Smooth muscle cell (in vitro differentiated cells): Measurements from ENCODE around the gene RAP1GAP2. TPM values are rescaled to one million over a fixed set of nuclear protein-coding genes. Genes with fewer than 3 reads are reported as not detected.
A peak's percentile ranks its signal among the peaks of the same experiment; 100 is the strongest.
"Not testable (repeated sequence)": the region's sequence is repeated elsewhere in the genome, so short reads cannot be mapped to it uniquely, and the experiment has no call there.

ENCODE experiments used
- DNase-seq: peaks from one replicate; lab custom pipeline; 2025; ENCODE audit not compliant: unreplicated experiment; lab: John Stamatoyannopoulos, UW
- H2AFZ ChIP-seq: fragments of 200-600 bp; sonication (generic); 2 replicates; pipeline ENCODE4 v1.6.0; 2016; ENCODE audit warnings: antibody characterized with exemption, low read depth, mild to moderate bottlenecking
- H3F3A ChIP-seq: fragments of 200-600 bp; sonication (generic); 2 replicates; pipeline ENCODE4 v1.6.0; 2017; ENCODE audit warnings: antibody characterized with exemption, low read depth
- H3K27ac ChIP-seq: fragments of 200-600 bp; sonication (generic); 2 replicates; pipeline ENCODE4 v1.5.1; 2016; ENCODE audit warnings: low read depth, mild to moderate bottlenecking
- H3K27me3 ChIP-seq: fragments of 200-600 bp; sonication (generic); 2 replicates; pipeline ENCODE4 v1.6.1; 2016; ENCODE audit warnings: low read depth, mild to moderate bottlenecking
- H3K36me3 ChIP-seq: fragments of 200-600 bp; sonication (generic); 2 replicates; pipeline ENCODE4 v1.5.1; 2016; ENCODE audit warnings: low read depth
- H3K4me1 ChIP-seq: fragments of 200-600 bp; sonication (generic); 2 replicates; pipeline ENCODE4 v1.5.1; 2016; ENCODE audit warnings: low read depth
- H3K4me2 ChIP-seq: fragments of 200-600 bp; sonication (generic); 2 replicates; pipeline ENCODE4 v1.6.0; 2016; ENCODE audit warnings: mild to moderate bottlenecking
- H3K4me3 ChIP-seq: fragments of 200-600 bp; sonication (generic); 2 replicates; pipeline ENCODE4 v1.5.1; 2016; ENCODE audit warnings: mild to moderate bottlenecking
- H3K79me2 ChIP-seq: fragments of 200-600 bp; sonication (generic); 2 replicates; pipeline ENCODE4 v1.6.0; 2016; ENCODE audit warnings: low read depth, mild to moderate bottlenecking
- H3K9ac ChIP-seq: fragments of 200-600 bp; sonication (generic); 2 replicates; pipeline ENCODE4 v1.6.0; 2016; ENCODE audit warnings: low read depth
- H3K9me3 ChIP-seq: fragments of 200-600 bp; sonication (generic); replicated peaks from 2 replicates; pipeline ENCODE4 v1.5.1; 2016; ENCODE audit warnings: low read depth
- H4K20me1 ChIP-seq: fragments of 200-600 bp; sonication (generic); 2 replicates; pipeline ENCODE4 v1.6.0; 2016; ENCODE audit warnings: low read depth
- CTCF ChIP-seq: fragments of 200-600 bp; sonication (generic); IDR thresholded peaks from 2 replicates; pipeline ENCODE4 v1.5.1; 2017; ENCODE audit warnings: borderline replicate concordance, mild to moderate bottlenecking, antibody characterized with exemption; ENCODE audit not compliant: insufficient read depth, poor library complexity, severe bottlenecking
- WGBS: methylation state at CpG from one replicate; pipeline ENCODE4 v1.1.7; 2016; ENCODE audit warnings: low lambda C conversion rate; 5-methylcytosine and 5-hydroxymethylcytosine counted together
- polyA plus RNA-seq: library from polyadenylated mRNA; unstranded; fragments of >200 nt; fragmentation: Nextera tagmentation; extraction: Ambion mirVana; gene quantifications from 2 replicates; pipeline ENCODE4 v1.2.1, GENCODE V29; 2016
- total RNA-seq: library from RNA; depleted of rRNA; stranded (reverse); fragments of >200 nt; gene quantifications from 2 replicates; pipeline ENCODE4 v1.2.3, GENCODE V29; 2014

RAP1GAP2 gene
- total and polyA plus RNA-seq, 2 experiments from 2014 or later, result 0.31 to 0.99 TPM

- H3K9me3 ChIP-seq, result no peaks in the 10 kb centered on the region
- H3K4me2 ChIP-seq, result no peak overlapping the region
- TF ChIP-seq CTCF, result no peak
- DNase-seq, result no peak
- no peak overlapping the region for H3K4me3 ChIP-seq
- H2AFZ ChIP-seq, result no peak overlapping the region
- H3K9ac ChIP-seq, result no peak overlapping the region
- no peak overlapping the region for H3K27ac ChIP-seq
- H3K79me2 ChIP-seq, result no peaks in the 10 kb centered on the region
- no peaks in the 10 kb centered on the region for H3K27me3 ChIP-seq
- H3F3A ChIP-seq, result peaks cover 6% of the 10 kb centered on the region
- WGBS, result 91% methylated on average over 8 of the region's 9 CpGs
- no peaks in the 10 kb centered on the region for H3K36me3 ChIP-seq
- H4K20me1 ChIP-seq, result no peaks in the 10 kb centered on the region
- no peaks in the 10 kb centered on the region for H3K4me1 ChIP-seq
Measured at GRCh38 chr17:2888326-2888725, 92.1 kb downstream of the RAP1GAP2 start.

- Histone ChIP-seq H3K27me3 (no peaks in the 10 kb centered on the region), H3K4me1 (no peaks in the 10 kb centered on the region), H3K4me2 (no peak overlapping the region), H2AFZ (no peak overlapping the region), H3K36me3 (no peaks in the 10 kb centered on the region), H4K20me1 (no peaks in the 10 kb centered on the region), H3K27ac (no peak overlapping the region), H3K9me3 (no peaks in the 10 kb centered on the region), H3K9ac (no peak overlapping the region), H3K79me2 (no peaks in the 10 kb centered on the region), H3K4me3 (no peak overlapping the region), H3F3A (peaks cover 6% of the 10 kb centered on the region)
- no peak for TF ChIP-seq CTCF
- no peak for DNase-seq
- WGBS, result 81% methylated on average over 8 of the region's 8 CpGs
Measured at GRCh38 chr17:2889256-2889655, 93.0 kb downstream of the RAP1GAP2 start.

GRCh38 chr17:2890778-2891177 is 94.5 kb downstream of the RAP1GAP2 start:
- H3K27me3 ChIP-seq, H3K4me1 ChIP-seq, H3K4me3 ChIP-seq, H3K79me2 ChIP-seq, H4K20me1 ChIP-seq, H3K36me3 ChIP-seq, H3K9me3 ChIP-seq, DNase-seq, H2AFZ ChIP-seq, H3F3A ChIP-seq, H3K4me2 ChIP-seq, H3K27ac ChIP-seq, H3K9ac ChIP-seq: not testable (repeated sequence)
- 85% methylated on average over 10 of the region's 10 CpGs for WGBS

- Histone ChIP-seq H3F3A (peaks cover 6% of the 10 kb centered on the region), H3K36me3 (no peaks in the 10 kb centered on the region), H3K27me3 (no peaks in the 10 kb centered on the region), H3K4me3 (no peak overlapping the region), H4K20me1 (no peaks in the 10 kb centered on the region), H3K4me2 (no peak overlapping the region), H3K27ac (peak overlapping the region; percentile 15), H3K9me3 (no peaks in the 10 kb centered on the region), H3K9ac (peak overlapping the region; percentile 22), H3K79me2 (no peaks in the 10 kb centered on the region), H2AFZ (no peak overlapping the region), H3K4me1 (no peaks in the 10 kb centered on the region)
- DNase-seq, result no peak
- no peak for TF ChIP-seq CTCF
- 65% methylated on average over 8 of the region's 8 CpGs for WGBS
Measured at GRCh38 chr17:2892305-2892971, 96.2 kb downstream of the RAP1GAP2 start.
